ENCODE results near the gene GRID1.

- TF ChIP-seq CTCF (IDR thresholded peaks at IDR 0.05) (no peak), POLR2A (IDR thresholded peaks at IDR 0.05) (no peak)
These were observed 585.2 kb downstream of the GRID1 start for GRCh38 chr10:85781404-85781803.
